K562 (cell line): ENCODE results near the gene MRM2.

Experiments used
- CBX5 ChIP-seq: IDR thresholded peaks from 2 replicates; pipeline ENCODE4 v1.6.1; 2014; ENCODE audit warnings: low read depth, borderline replicate concordance
- CHD1 ChIP-seq: fragments of 200-600 bp; sonication (generic); IDR thresholded peaks from one replicate; pipeline ENCODE4 v1.6.1; 2012; ENCODE audit warnings: mild to moderate bottlenecking, moderate library complexity, low read length, inconsistent platforms
- CTCF ChIP-seq, 3 experiments: IDR thresholded peaks in 2 of 3; conservative IDR thresholded peaks in 1 of 3; 2 replicates each; pipeline ENCODE4 v1.5.1; 2011 to 2012; ENCODE audit warnings: low read length in 3 of 3, mild to moderate bottlenecking in 3 of 3, control low read depth in 2 of 3, improper control_type of control experiment in 1 of 3, inconsistent platforms in 1 of 3, low read depth in 1 of 3, mixed read lengths in 1 of 3, moderate library complexity in 1 of 3; ENCODE audit not compliant: insufficient read depth in 2 of 3
- KDM1A ChIP-seq, 2 experiments: fragments of 450-650 bp; IDR thresholded peaks; 2 replicates each; pipeline ENCODE4 v1.6.1; 2016; ENCODE audit warnings: mild to moderate bottlenecking in 2 of 2
- RCOR1 ChIP-seq, 2 experiments: IDR thresholded peaks; 2 replicates each; pipeline ENCODE4 v1.6.1; 2012; ENCODE audit warnings: low read depth in 2 of 2, low read length in 2 of 2, borderline replicate concordance in 1 of 2, improper control_type of control experiment in 1 of 2
- SIX5 ChIP-seq, 2 experiments: IDR thresholded peaks; 2 replicates each; pipeline ENCODE4 v1.6.1; 2011; ENCODE audit warnings: low read length in 2 of 2, borderline replicate concordance in 1 of 2, low read depth in 1 of 2, mild to moderate bottlenecking in 1 of 2, moderate library complexity in 1 of 2; ENCODE audit not compliant: insufficient read depth in 1 of 2
- ZBTB1 ChIP-seq: sonication (generic); formaldehyde crosslinking; IDR thresholded peaks from 2 replicates; pipeline ENCODE4 v1.8.1; 2023; ENCODE audit warnings: missing genetic modification reagents, low read depth, mild to moderate bottlenecking, borderline replicate concordance
- ZNF175 ChIP-seq: fragments of 200-800 bp; sonication (Bioruptor generic); IDR thresholded peaks from 2 replicates; pipeline ENCODE4 v1.6.1; 2016; ENCODE audit warnings: low read depth, mild to moderate bottlenecking, missing genetic modification characterization, missing compliant biosample characterization
- ZNF263 ChIP-seq: sonication (generic); formaldehyde crosslinking; IDR thresholded peaks from 2 replicates; pipeline ENCODE4 v1.8.0; 2022; ENCODE audit warnings: mild to moderate bottlenecking, missing genetic modification reagents, borderline replicate concordance

- no peak for TF ChIP-seq CHD1
- TF ChIP-seq ZBTB1 (CRISPR knock-in tag): no peak
- TF ChIP-seq CTCF (IDR thresholded peaks at IDR 0.05 in 2 of 3, conservative IDR thresholded peaks at IDR 0.05 in 1 of 3; ENCODE audit: insufficient read depth in 2 of 3, low read depth in 1 of 3, low read length in 3 of 3): no peak
- TF ChIP-seq ZNF175: no peak
- no peak for TF ChIP-seq SIX5 (IDR thresholded peaks at IDR 0.05; ENCODE audit: borderline replicate concordance in 1 of 2, insufficient read depth in 1 of 2, low read depth in 1 of 2, low read length in 2 of 2)
- TF ChIP-seq ZNF263 (CRISPR knock-in tag): no peak
- no peak for TF ChIP-seq KDM1A (IDR thresholded peaks at IDR 0.05)
- no peak for TF ChIP-seq CBX5
- TF ChIP-seq RCOR1 (IDR thresholded peaks at IDR 0.05; ENCODE audit: borderline replicate concordance in 1 of 2, low read depth in 2 of 2, low read length in 2 of 2): no peak
Observed at GRCh38 chr7:2288503-2288902, 46.5 kb upstream of the MRM2 start.
